Mesenchymal stem cell (in vitro differentiated cells and primary cell): Measurements from ENCODE around the gene GLI3.

Experiments used
- DNase-seq: peaks from one replicate; pipeline ENCODE4 v3.0.0-alpha.2; 2013
- H2AFZ ChIP-seq: one replicate; pipeline ENCODE4 v1.6.1; 2013; ENCODE audit warnings: low read depth, mild to moderate bottlenecking, control low read depth, inconsistent platforms, low read length, moderate library complexity
- H2AK5ac ChIP-seq: 2 replicates; pipeline ENCODE4 v1.6.1; 2013; ENCODE audit warnings: low read length, moderate library complexity, mild to moderate bottlenecking, inconsistent platforms; ENCODE audit not compliant: severe bottlenecking
- H2BK120ac ChIP-seq: one replicate; pipeline ENCODE4 v1.6.1; 2013; ENCODE audit warnings: low read depth, mild to moderate bottlenecking, inconsistent platforms, low read length, moderate library complexity
- H2BK12ac ChIP-seq, 2 experiments: one replicate each; pipeline ENCODE4 v1.6.1; 2013; ENCODE audit warnings: inconsistent platforms in 2 of 2, low read length in 2 of 2, mild to moderate bottlenecking in 2 of 2, moderate library complexity in 2 of 2, control low read depth in 1 of 2
- H2BK15ac ChIP-seq: one replicate; pipeline ENCODE4 v1.6.1; 2013; ENCODE audit warnings: mild to moderate bottlenecking, low read depth, inconsistent platforms; ENCODE audit not compliant: poor library complexity, severe bottlenecking
- H2BK5ac ChIP-seq: 2 replicates; pipeline ENCODE4 v1.6.1; 2013; ENCODE audit warnings: low read depth, mild to moderate bottlenecking, low read length, control low read depth, inconsistent platforms; ENCODE audit not compliant: poor library complexity, severe bottlenecking
- H3K14ac ChIP-seq, 2 experiments: one replicate each; pipeline ENCODE4 v1.6.1; 2013; ENCODE audit warnings: inconsistent platforms in 2 of 2, low read length in 2 of 2, control low read depth in 1 of 2, mild to moderate bottlenecking in 1 of 2, moderate library complexity in 1 of 2
- H3K18ac ChIP-seq, 2 experiments: one replicate each; pipeline ENCODE4 v1.6.1; 2013; ENCODE audit warnings: inconsistent platforms in 2 of 2, low read length in 2 of 2, control low read depth in 1 of 2, low read depth in 1 of 2, mild to moderate bottlenecking in 1 of 2
- H3K23ac ChIP-seq, 2 experiments: one replicate each; pipeline ENCODE4 v1.6.1; 2013; ENCODE audit warnings: inconsistent platforms in 2 of 2, low read length in 2 of 2, mild to moderate bottlenecking in 2 of 2, moderate library complexity in 2 of 2, control low read depth in 1 of 2
- H3K27ac ChIP-seq: 2 replicates; pipeline ENCODE4 v1.5.1; 2013; ENCODE audit warnings: mild to moderate bottlenecking, moderate library complexity, low read length, control low read depth, inconsistent platforms; ENCODE audit not compliant: poor library complexity, severe bottlenecking
- H3K27me3 ChIP-seq, 2 experiments: 2 replicates each; pipeline versions ENCODE4 v1.6.1 to v1.7.0; 2013; ENCODE audit warnings: low read length in 2 of 2, mild to moderate bottlenecking in 2 of 2, moderate library complexity in 2 of 2, control low read depth in 1 of 2, inconsistent platforms in 1 of 2; ENCODE audit not compliant: control insufficient read depth in 1 of 2, insufficient read depth in 1 of 2
- H3K36me3 ChIP-seq, 2 experiments: 2 replicates each; pipeline versions ENCODE4 v1.6.1 to v1.7.0; 2013; ENCODE audit warnings: low read length in 2 of 2, control low read depth in 1 of 2, inconsistent platforms in 1 of 2, low read depth in 1 of 2, mild to moderate bottlenecking in 1 of 2; ENCODE audit not compliant: insufficient read depth in 2 of 2, control insufficient read depth in 1 of 2
- H3K4ac ChIP-seq, 2 experiments: one replicate each; pipeline ENCODE4 v1.6.1; 2013; ENCODE audit warnings: inconsistent platforms in 2 of 2, low read length in 2 of 2, mild to moderate bottlenecking in 2 of 2, moderate library complexity in 2 of 2, control low read depth in 1 of 2, low read depth in 1 of 2
- H3K4me1 ChIP-seq: 2 replicates; pipeline ENCODE4 v1.6.1; 2013; ENCODE audit warnings: low read depth, low read length, control low read depth; ENCODE audit not compliant: control insufficient read depth, insufficient read depth
- H3K4me2 ChIP-seq: 2 replicates; pipeline ENCODE4 v1.6.1; 2013; ENCODE audit warnings: low read length, mild to moderate bottlenecking, inconsistent platforms; ENCODE audit not compliant: poor library complexity, severe bottlenecking
- H3K4me3 ChIP-seq, 2 experiments: 2 replicates each; pipeline versions ENCODE4 v1.5.1 to v1.7.0; 2013; ENCODE audit warnings: low read length in 2 of 2, mild to moderate bottlenecking in 2 of 2, control low read depth in 1 of 2, low read depth in 1 of 2; ENCODE audit not compliant: insufficient read depth in 1 of 2
- H3K79me1 ChIP-seq: replicated peaks from 2 replicates; pipeline ENCODE4 v1.6.1; 2013; ENCODE audit warnings: mild to moderate bottlenecking, control low read depth, low read length, inconsistent platforms; ENCODE audit not compliant: poor library complexity, severe bottlenecking
- H3K9ac ChIP-seq: 2 replicates; pipeline ENCODE4 v1.7.0; 2013; ENCODE audit warnings: mild to moderate bottlenecking, low read length, moderate library complexity
- H3K9me3 ChIP-seq: 2 replicates; pipeline ENCODE4 v1.7.0; 2013; ENCODE audit warnings: mild to moderate bottlenecking, low read length; ENCODE audit not compliant: control insufficient read depth
- H4K8ac ChIP-seq: one replicate; pipeline ENCODE4 v1.6.1; 2013; ENCODE audit warnings: inconsistent platforms, mild to moderate bottlenecking, low read length, moderate library complexity
- H4K91ac ChIP-seq: one replicate; pipeline ENCODE4 v1.6.1; 2013; ENCODE audit warnings: mild to moderate bottlenecking, low read length, inconsistent platforms
- WGBS: methylation state at CpG from one replicate; pipeline ENCODE4 v1.1.7; 2013; ENCODE audit warnings: mixed read lengths; 5-methylcytosine and 5-hydroxymethylcytosine counted together

The GLI3 gene

DNA sequence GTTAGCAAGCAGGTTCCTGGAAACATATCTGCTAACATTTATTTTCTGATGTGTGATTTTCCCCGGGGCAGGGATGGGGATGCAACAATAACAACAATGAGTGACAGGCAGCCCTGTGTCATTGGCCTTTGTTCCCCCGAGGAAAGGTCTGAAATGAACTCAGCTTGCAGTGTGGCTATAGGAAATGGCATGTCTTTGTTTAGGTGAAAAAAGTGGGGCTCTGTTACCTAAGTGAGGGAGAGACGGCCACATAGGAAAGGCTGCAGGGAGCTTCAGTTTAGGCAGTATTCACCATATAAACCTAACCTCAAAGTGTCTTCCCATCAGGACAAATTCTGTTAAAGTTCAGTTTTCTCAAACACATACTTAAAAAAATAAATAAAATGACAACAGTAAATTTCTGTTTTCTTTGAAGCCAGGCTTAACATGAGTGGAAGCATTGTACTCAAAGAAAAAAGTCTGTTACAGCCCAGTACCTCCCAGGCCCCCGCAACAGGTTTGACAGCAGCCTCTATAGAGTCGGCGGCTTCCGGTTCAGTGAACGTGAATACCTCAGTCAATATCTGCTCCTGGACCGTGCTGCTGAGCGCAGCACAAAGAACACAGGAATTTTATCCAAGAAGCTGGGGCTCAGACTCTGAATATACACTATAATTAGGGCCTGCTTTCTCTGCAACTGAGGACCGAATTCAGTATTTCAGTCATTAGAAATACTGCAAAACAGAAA lies 168.3 kb downstream of the GLI3 start:
- no peak overlapping the region for H2BK15ac ChIP-seq
- H3K4me3 ChIP-seq = no peak overlapping the region
- H3K18ac ChIP-seq = peak overlapping the region in 1 of 2 experiments; percentile 18
- H2AFZ ChIP-seq = no peak overlapping the region
- H3K27me3 ChIP-seq = no peaks in the 10 kb centered on the region
- no peak overlapping the region for H3K4ac ChIP-seq
- H2AK5ac ChIP-seq = no peak overlapping the region
- H3K9me3 ChIP-seq = peaks cover 3% of the 10 kb centered on the region
- peaks cover 3% of the 10 kb centered on the region for H3K79me1 ChIP-seq
- no peak overlapping the region for H3K27ac ChIP-seq
- peaks cover 0 to 7% of the 10 kb centered on the region in 2 experiments for H3K36me3 ChIP-seq
- H2BK12ac ChIP-seq = no peak overlapping the region
- H3K4me1 ChIP-seq = peaks cover 1% of the 10 kb centered on the region
- no peak overlapping the region for H4K91ac ChIP-seq
- no peak overlapping the region for H3K4me2 ChIP-seq
- H3K9ac ChIP-seq = no peak overlapping the region
- H2BK5ac ChIP-seq = no peak overlapping the region
- 82% methylated on average over 9 of the region's 11 CpGs for WGBS
- DNase-seq = no peak
- H3K23ac ChIP-seq = no peak overlapping the region
- no peak overlapping the region for H4K8ac ChIP-seq
- no peak overlapping the region for H2BK120ac ChIP-seq
- no peak overlapping the region for H3K14ac ChIP-seq

DNA sequence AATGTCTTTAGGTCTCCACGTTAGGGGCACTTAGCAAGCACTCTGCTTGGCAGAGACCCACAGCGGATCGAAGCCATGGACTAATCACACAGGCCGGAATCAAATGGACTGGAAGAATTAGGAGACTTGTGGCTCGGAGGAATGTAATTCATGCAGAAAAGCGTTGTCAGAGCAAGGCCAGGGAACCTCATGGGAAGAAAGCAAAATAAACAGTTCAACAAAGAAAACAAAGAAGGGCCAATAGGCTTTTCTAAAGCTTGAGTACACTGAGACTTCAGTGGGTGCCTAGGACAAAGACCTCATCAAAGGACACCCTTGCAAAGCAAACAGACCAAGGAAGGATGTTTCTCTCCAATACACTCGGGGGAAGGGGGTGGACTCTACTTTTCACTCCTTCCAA lies 171.1 kb downstream of the GLI3 start:
- DNase-seq = peak; percentile 9
- H3K27me3 ChIP-seq = no peaks in the 10 kb centered on the region
- H2BK15ac ChIP-seq = no peak overlapping the region
- peaks cover 3% of the 10 kb centered on the region for H3K9me3 ChIP-seq
- no peak overlapping the region for H2BK5ac ChIP-seq
- no peak overlapping the region for H2BK12ac ChIP-seq
- H4K91ac ChIP-seq = no peak overlapping the region
- H3K14ac ChIP-seq = no peak overlapping the region
- H2AFZ ChIP-seq = no peak overlapping the region
- no peak overlapping the region for H4K8ac ChIP-seq
- H3K36me3 ChIP-seq = peaks cover 0 to 9% of the 10 kb centered on the region in 2 experiments
- H3K4ac ChIP-seq = no peak overlapping the region
- WGBS = 70% methylated on average over 7 of the region's 7 CpGs
- H3K9ac ChIP-seq = no peak overlapping the region
- H2AK5ac ChIP-seq = no peak overlapping the region
- no peak overlapping the region for H3K23ac ChIP-seq
- no peak overlapping the region for H3K27ac ChIP-seq
- H3K4me3 ChIP-seq = no peak overlapping the region
- H3K79me1 ChIP-seq = peaks cover 3% of the 10 kb centered on the region
- no peak overlapping the region for H2BK120ac ChIP-seq
- no peak overlapping the region for H3K4me2 ChIP-seq
- no peak overlapping the region for H3K18ac ChIP-seq
- peaks cover 1% of the 10 kb centered on the region for H3K4me1 ChIP-seq

DNA sequence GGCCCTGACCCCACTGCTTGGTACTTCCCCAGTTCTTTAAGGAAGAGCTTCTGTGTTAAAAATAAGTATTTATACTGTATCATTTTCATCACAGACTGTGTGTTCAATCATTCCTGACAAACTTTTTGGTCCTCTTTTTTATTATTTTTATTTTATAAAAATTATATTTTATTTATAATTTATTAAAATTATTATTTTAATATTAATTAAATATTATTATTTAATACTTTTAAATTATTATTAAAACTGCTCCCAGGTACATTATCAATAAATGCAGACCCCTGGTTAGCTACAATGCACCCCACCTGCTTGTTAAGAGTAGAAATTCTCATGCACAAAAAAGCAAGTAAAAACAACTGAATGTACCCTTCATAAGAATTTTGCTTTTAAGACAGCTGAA lies 172.0 kb downstream of the GLI3 start:
- no peak overlapping the region for H3K27ac ChIP-seq

DNA sequence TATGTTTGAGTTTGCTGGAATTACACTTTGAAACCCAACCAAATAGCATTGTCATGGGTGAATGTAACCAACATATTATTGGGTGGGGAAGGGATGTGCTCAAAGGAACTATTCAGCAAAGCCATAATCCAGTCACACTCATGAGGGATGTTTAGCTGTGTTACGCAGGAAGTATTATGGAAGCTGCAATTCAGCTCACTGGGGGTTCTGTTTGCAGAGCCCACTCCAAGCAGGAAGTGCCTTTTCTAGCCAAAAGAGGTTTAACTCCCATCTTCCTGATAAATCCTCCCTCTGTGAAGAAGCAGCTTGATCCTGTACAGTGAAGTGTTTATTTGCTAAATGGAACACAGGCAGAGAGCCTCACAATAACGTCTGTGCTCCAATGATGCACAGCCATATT lies 172.5 kb downstream of the GLI3 start:
- Histone ChIP-seq H4K8ac (no peak overlapping the region), H3K14ac (no peak overlapping the region), H3K9ac (no peak overlapping the region), H3K4me2 (no peak overlapping the region), H2BK5ac (no peak overlapping the region), H2BK12ac (no peak overlapping the region), H3K79me1 (peaks cover 3% of the 10 kb centered on the region), H3K27me3 (no peaks in the 10 kb centered on the region), H2AK5ac (no peak overlapping the region), H3K4ac (no peak overlapping the region), H2BK120ac (no peak overlapping the region), H3K4me3 (no peak overlapping the region), H4K91ac (no peak overlapping the region), H2AFZ (no peak overlapping the region), H3K18ac (no peak overlapping the region), H3K36me3 (peaks cover 0 to 9% of the 10 kb centered on the region in 2 experiments), H3K23ac (no peak overlapping the region), H3K27ac (no peak overlapping the region), H3K9me3 (peaks cover 1% of the 10 kb centered on the region), H2BK15ac (no peak overlapping the region), H3K4me1 (peaks cover 1% of the 10 kb centered on the region)
- WGBS = 98% methylated on average over 2 of the region's 2 CpGs
- DNase-seq = no peak

More for the DNA sequence above, 172.0 kb downstream of the GLI3 start:
- Histone ChIP-seq H3K4me1 (peaks cover 1% of the 10 kb centered on the region), H3K9me3 (peaks cover 3% of the 10 kb centered on the region), H3K36me3 (peaks cover 0 to 9% of the 10 kb centered on the region in 2 experiments), H2BK5ac (no peak overlapping the region), H4K91ac (no peak overlapping the region), H3K4me3 (no peak overlapping the region), H3K4ac (no peak overlapping the region), H4K8ac (no peak overlapping the region), H3K4me2 (no peak overlapping the region), H2AK5ac (no peak overlapping the region), H3K27me3 (no peaks in the 10 kb centered on the region), H3K14ac (no peak overlapping the region), H3K79me1 (peaks cover 3% of the 10 kb centered on the region), H2AFZ (no peak overlapping the region), H3K18ac (no peak overlapping the region), H2BK120ac (no peak overlapping the region), H2BK15ac (no peak overlapping the region), H3K23ac (no peak overlapping the region), H3K9ac (no peak overlapping the region), H2BK12ac (no peak overlapping the region)
- no peak for DNase-seq
